ENCODE results near the gene RBMXL2. TPM values are rescaled to one million over a fixed set of nuclear protein-coding genes. Genes with fewer than 3 reads are reported as not detected.

The RBMXL2 gene
- total RNA-seq: not detected in 2 replicates

DNA sequence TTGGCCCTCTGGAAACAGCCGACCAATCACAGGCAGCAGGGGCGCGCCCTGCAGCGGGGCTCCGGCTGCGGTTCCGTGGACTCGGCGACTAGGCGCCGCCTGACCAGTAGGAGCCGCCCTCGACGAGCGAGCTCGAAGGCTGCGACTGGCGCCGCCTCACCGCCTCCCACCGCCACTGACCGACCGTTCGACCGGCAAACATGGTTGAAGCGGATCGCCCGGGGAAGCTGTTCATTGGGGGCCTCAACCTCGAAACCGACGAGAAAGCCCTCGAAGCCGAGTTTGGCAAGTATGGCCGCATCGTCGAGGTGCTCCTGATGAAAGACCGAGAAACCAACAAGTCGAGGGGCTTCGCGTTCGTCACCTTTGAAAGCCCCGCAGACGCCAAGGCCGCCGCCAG lies at the start of gene RBMXL2:
RBMXL2 (plus strand) TSS at position 78 of the 400 bp plus-strand sequence; CDS start at position 201, 123 bp downstream.
- peaks cover 5% of the 10 kb centered on the region for H3K27me3 Mint-ChIP-seq (ENCODE audit: insufficient read depth)

DNA sequence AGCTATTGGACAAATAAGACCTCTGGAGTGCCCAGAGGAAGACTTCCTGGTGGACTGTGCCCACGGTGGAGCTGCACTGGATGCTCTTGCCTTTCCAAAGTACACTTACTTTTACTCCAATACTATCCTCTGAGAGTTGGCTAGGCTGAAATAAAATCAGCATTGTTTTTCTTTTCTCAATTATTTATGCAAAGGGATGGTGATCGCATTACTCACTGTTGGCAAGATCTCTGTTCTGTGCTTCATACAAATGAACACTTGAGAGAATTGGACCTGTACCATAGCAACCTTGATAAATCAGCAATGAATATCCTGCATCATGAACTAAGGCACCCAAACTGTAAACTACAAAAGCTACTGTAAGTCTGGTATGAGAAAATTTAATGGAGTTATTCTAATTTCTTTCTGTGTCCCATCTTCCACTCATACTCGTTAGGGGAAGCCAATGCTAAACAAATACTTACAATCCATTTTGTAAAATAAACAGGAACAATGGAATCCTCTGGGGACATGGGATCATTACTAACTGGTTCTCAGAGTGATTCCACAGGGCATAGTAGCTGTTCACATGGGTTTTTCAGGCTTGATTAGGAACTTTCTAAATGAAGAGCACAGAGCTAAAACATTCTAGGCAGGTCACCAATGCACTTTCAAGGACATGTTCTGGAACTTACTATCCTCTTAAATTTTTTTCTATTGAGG lies 42.2 kb upstream of the RBMXL2 start:
- Mint-ChIP-seq H3K36me3 (ENCODE audit: low read depth) (no peaks in the 10 kb centered on the region), H3K4me3 (no peak overlapping the region), H3K27me3 (ENCODE audit: insufficient read depth) (no peaks in the 10 kb centered on the region), H3K9me3 (no peaks in the 10 kb centered on the region), H3K4me1 (ENCODE audit: low read depth) (no peaks in the 10 kb centered on the region), H3K27ac (no peak overlapping the region)
- intact Hi-C loops (cut with micrococcal nuclease): no loop called here
- DNase-seq (ENCODE audit: low spot score): no peak

More for the DNA sequence above, at the start of gene RBMXL2:
- Mint-ChIP-seq H3K9me3 (no peaks in the 10 kb centered on the region), H3K4me3 (no peak within 1 kb of the TSS), H3K4me1 (ENCODE audit: low read depth) (no peaks in the 10 kb centered on the region), H3K36me3 (ENCODE audit: low read depth) (no peaks in the 10 kb centered on the region), H3K27ac (no peak within 1 kb of the TSS)
- intact Hi-C loops (cut with micrococcal nuclease): no loop called here
- DNase-seq (ENCODE audit: low spot score): no peak

DNA sequence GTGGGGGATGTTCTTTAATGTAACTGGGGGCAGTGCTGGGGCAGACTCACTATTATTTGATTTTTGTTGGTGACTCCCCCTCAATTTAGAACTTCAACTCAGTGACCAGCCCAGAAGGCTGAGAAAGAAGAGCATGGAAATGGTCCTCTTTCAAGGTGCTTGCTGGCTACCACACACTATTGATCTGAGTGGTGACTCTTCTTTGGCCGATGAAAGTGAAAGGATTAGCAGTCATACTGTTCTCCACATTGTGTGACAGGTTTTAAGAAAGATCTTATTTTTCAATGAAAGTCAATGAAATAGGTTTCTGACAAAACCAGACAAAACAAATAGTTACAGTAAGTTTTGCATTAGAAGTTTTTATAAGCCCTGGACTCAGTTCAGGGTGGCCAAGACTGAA lies 38.6 kb upstream of the RBMXL2 start:
- H3K36me3 Mint-ChIP-seq (ENCODE audit: low read depth): no peaks in the 10 kb centered on the region
- intact Hi-C loops (cut with micrococcal nuclease): no loop called here
- H3K4me1 Mint-ChIP-seq (ENCODE audit: low read depth): no peaks in the 10 kb centered on the region
- H3K27ac Mint-ChIP-seq: no peak overlapping the region
- H3K9me3 Mint-ChIP-seq: no peaks in the 10 kb centered on the region
- no peak for DNase-seq (ENCODE audit: low spot score)
- no peaks in the 10 kb centered on the region for H3K27me3 Mint-ChIP-seq (ENCODE audit: insufficient read depth)
- H3K4me3 Mint-ChIP-seq: no peak overlapping the region

DNA sequence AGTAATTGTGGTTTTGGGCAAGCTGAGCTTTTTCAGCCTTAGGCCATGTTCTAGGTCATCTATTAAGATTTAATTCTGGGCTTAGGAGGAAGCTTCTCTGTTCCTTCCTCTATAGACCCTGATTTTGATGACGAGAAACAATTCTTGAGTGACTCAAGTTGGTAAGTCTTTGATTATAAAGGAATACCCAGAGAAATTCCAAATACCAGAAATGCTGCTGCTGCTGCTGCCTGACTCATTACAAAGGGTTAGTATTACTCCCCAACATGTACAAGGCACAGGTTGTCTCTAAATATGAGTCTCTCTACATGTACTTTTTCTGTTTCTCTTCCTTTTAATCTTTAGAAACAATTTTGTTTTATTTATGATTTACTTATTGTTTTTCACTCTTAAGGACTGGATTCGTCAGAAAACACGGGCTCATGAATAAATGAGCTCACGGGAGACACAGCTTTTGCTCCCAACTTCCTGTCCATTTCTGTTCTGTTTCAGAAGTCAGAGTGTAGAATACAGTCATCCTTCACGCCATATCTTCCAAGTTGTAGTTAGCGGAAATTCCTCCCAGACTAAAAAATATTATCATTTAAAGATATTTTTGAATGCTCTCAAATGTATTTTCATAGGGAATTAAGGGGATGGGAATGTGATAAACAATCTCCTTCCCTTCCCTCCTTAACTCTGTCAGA lies 31.8 kb upstream of the RBMXL2 start:
- Mint-ChIP-seq H3K36me3 (ENCODE audit: low read depth) (no peaks in the 10 kb centered on the region), H3K9me3 (no peaks in the 10 kb centered on the region), H3K4me3 (no peak overlapping the region), H3K4me1 (ENCODE audit: low read depth) (no peaks in the 10 kb centered on the region), H3K27me3 (ENCODE audit: insufficient read depth) (no peaks in the 10 kb centered on the region), H3K27ac (no peak overlapping the region)
- intact Hi-C loops (cut with micrococcal nuclease): no loop called here
- no peak for DNase-seq (ENCODE audit: low spot score)

DNA sequence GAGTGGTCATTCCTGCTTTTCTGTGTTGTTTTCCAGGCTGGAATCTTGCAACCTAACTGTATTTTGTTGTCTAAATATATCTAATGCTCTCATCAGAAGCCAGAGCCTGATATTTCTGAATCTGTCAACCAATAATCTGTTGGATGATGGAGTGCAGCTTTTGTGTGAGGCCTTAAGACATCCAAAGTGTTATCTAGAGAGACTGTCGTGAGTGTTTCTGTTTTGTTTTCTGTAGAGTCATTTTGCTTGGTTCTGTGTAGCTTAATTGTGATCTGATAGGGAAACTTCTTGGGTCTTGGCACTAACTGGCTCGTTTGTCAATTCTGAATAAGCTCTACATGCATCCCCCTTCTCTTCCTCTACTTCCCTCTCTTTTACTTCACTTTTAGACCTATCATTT lies 31.2 kb upstream of the RBMXL2 start:
- H3K9me3 Mint-ChIP-seq: no peaks in the 10 kb centered on the region
- no peaks in the 10 kb centered on the region for H3K4me1 Mint-ChIP-seq (ENCODE audit: low read depth)
- no peaks in the 10 kb centered on the region for H3K27me3 Mint-ChIP-seq (ENCODE audit: insufficient read depth)
- intact Hi-C loops (cut with micrococcal nuclease): no loop called here
- DNase-seq (ENCODE audit: low spot score): no peak
- H3K4me3 Mint-ChIP-seq: no peak overlapping the region
- no peaks in the 10 kb centered on the region for H3K36me3 Mint-ChIP-seq (ENCODE audit: low read depth)
- H3K27ac Mint-ChIP-seq: no peak overlapping the region

DNA sequence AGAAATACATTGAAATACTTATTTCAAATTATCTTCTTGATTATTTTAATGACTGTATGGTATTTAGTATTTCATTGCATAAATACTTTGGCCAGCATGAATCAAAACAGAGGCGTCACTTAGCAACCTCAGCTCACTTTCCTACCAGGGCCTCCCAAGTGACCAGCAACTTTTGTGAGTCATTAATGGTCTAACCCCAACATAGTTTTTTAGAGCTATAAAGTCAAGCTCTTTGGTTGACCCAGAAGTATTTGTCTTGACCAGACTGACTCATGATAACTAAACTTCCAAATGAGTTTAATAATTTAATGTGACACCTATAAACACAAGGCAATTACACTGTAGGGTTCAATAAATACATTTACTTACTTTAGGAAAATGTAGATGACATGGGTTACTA lies 27.9 kb upstream of the RBMXL2 start:
- H3K9me3 Mint-ChIP-seq: no peaks in the 10 kb centered on the region
- H3K4me3 Mint-ChIP-seq: no peak overlapping the region
- no peak overlapping the region for H3K27ac Mint-ChIP-seq
- intact Hi-C loops (cut with micrococcal nuclease): no loop called here
- no peak for DNase-seq (ENCODE audit: low spot score)
- no peaks in the 10 kb centered on the region for H3K27me3 Mint-ChIP-seq (ENCODE audit: insufficient read depth)
- H3K4me1 Mint-ChIP-seq (ENCODE audit: low read depth): no peaks in the 10 kb centered on the region
- H3K36me3 Mint-ChIP-seq (ENCODE audit: low read depth): no peaks in the 10 kb centered on the region

DNA sequence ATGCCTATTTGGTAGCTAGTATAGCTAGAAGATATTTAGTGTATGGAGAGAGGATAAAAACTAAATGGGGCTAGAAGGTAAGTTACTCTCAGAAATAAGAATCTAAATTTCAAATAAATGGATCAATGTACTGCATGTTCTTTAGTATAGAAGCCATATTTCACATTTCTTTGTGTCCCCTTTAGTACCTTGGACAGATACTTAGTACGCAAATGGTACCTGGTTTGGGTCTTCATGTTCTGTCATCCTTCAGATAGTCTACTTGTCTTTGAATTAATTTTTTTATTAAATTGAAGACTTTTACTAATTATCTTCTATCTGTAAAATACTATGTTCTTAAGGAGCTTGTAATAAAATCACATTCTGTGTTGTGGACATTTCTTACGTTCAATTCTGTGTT lies 26.3 kb upstream of the RBMXL2 start:
- H3K9me3 Mint-ChIP-seq: no peaks in the 10 kb centered on the region
- H3K4me1 Mint-ChIP-seq (ENCODE audit: low read depth): no peaks in the 10 kb centered on the region
- intact Hi-C loops (cut with micrococcal nuclease): no loop called here
- no peak overlapping the region for H3K4me3 Mint-ChIP-seq
- no peak for DNase-seq (ENCODE audit: low spot score)
- H3K27me3 Mint-ChIP-seq (ENCODE audit: insufficient read depth): peaks cover 2% of the 10 kb centered on the region
- no peaks in the 10 kb centered on the region for H3K36me3 Mint-ChIP-seq (ENCODE audit: low read depth)
- no peak overlapping the region for H3K27ac Mint-ChIP-seq

DNA sequence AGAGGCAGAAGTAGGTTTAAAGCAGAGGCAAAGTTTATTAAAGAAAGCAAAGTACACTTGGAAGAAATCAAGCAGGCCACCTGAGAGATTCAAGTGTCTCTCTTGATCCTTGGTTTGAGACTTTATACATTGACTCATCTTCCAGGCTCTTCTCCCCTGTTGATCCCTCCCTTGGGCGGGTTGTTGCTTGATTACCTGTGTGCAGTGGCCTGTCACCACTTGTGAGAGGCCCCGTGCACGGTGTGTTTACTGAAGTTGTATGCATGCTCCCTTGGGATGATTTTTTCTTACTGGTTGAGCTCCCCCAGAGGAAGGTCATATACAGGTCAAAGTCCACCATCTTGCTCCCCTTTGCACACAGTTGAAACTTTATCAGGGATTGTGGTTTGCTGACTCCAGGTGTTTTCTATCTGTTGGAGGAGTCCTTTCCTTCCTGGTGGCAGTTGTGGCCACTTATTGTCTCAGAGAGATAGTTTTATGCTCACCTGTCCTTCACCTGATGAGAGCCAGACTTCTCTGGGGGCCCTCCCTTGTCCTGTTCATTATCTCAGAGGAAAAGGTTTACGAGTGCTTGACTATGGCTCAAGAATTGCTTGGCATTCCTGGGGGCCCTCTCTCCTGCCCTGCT lies 16.3 kb upstream of the RBMXL2 start:
- no peaks in the 10 kb centered on the region for H3K36me3 Mint-ChIP-seq (ENCODE audit: low read depth)
- H3K4me1 Mint-ChIP-seq (ENCODE audit: low read depth): no peaks in the 10 kb centered on the region
- no peaks in the 10 kb centered on the region for H3K9me3 Mint-ChIP-seq
- H3K27ac Mint-ChIP-seq: no peak overlapping the region
- intact Hi-C loops (cut with micrococcal nuclease): no loop called here
- H3K4me3 Mint-ChIP-seq: no peak overlapping the region
- H3K27me3 Mint-ChIP-seq (ENCODE audit: insufficient read depth): peaks cover 2% of the 10 kb centered on the region
- DNase-seq (ENCODE audit: low spot score): no peak

DNA sequence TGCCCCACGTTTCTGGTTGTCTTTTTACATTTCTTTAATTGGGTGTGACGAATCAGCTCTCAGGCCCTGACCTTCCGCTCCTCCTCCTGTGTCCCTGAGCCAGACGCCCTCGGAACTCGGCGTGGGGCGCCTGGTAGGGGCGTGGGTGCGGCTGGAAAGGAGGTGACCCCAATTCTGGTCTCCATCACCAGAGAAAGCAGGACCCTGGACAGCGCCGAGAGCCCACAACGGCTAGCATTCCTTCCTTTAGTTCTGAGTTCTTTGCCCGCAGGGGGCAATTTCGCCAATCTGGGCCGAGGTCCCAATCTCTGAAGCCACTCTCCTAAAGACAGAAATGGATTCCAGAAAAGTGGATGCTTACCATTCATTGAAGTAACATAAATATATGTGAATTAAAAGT lies 11.7 kb upstream of the RBMXL2 start:
- no peaks in the 10 kb centered on the region for H3K9me3 Mint-ChIP-seq

DNA sequence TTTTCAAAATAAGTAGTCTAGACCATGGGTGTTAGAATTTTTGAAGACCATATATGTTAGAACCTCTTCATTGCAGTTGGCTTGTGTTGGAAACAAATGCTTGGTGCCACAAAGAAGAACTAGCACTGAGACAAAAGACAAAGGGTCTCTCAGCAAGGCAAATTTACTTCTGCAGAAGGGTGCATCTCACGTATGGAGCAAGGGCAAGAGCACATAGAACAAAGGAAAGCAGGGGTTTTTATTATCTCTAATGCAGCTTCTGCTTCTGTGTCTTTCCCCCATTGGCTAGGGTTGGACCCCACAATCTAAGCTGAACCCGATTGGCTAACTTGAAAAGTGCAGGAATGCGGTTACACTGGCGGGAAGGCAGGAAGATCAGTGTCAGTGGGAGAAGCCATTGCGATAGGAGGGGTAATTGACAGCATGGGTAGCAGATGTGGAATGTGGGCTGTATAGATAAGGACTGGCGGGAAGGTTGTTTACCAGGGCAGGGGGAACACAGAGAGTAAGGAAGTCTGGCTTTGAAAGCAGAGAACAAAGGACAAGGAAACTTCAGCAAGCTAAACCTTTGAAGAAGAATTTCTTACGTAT lies 9.2 kb upstream of the RBMXL2 start:
- Mint-ChIP-seq H3K4me1 (ENCODE audit: low read depth) (no peaks in the 10 kb centered on the region), H3K27me3 (ENCODE audit: insufficient read depth) (no peaks in the 10 kb centered on the region), H3K9me3 (no peaks in the 10 kb centered on the region), H3K4me3 (no peak overlapping the region), H3K27ac (no peak overlapping the region), H3K36me3 (ENCODE audit: low read depth) (no peaks in the 10 kb centered on the region)
- no peak for DNase-seq (ENCODE audit: low spot score)
- intact Hi-C loops (cut with micrococcal nuclease): no loop called here

More for the DNA sequence above, 11.7 kb upstream of the RBMXL2 start:
- H3K27ac Mint-ChIP-seq: no peak overlapping the region
- H3K4me3 Mint-ChIP-seq: no peak overlapping the region
- H3K36me3 Mint-ChIP-seq (ENCODE audit: low read depth): no peaks in the 10 kb centered on the region
- peaks cover 1% of the 10 kb centered on the region for H3K27me3 Mint-ChIP-seq (ENCODE audit: insufficient read depth)
- DNase-seq (ENCODE audit: low spot score): no peak
- no peaks in the 10 kb centered on the region for H3K4me1 Mint-ChIP-seq (ENCODE audit: low read depth)
- intact Hi-C loops (cut with micrococcal nuclease): no loop called here

DNA sequence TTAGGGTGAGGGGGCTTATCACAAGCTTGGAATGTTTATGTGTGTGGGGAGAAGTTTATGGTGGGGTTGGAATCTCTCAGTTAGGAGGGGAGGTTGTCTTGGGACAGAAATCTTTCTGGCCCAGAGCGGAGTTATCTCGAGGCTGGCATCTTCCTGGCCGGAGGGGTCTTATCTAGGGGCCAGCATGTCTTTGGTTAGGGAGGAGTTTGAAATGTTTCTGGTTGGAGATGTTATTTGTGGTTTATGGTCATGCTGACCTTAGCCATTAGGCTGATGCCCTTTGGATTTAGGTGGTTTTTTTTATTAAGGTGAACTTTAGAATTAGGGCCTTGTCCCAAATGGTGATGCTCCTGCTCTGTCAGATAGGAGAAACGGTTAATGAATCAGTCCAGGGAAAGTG lies 7.9 kb upstream of the RBMXL2 start:
- Mint-ChIP-seq H3K27me3 (ENCODE audit: insufficient read depth) (no peaks in the 10 kb centered on the region), H3K9me3 (no peaks in the 10 kb centered on the region), H3K4me3 (no peak overlapping the region), H3K36me3 (ENCODE audit: low read depth) (no peaks in the 10 kb centered on the region), H3K27ac (no peak overlapping the region), H3K4me1 (ENCODE audit: low read depth) (no peaks in the 10 kb centered on the region)
- intact Hi-C loops (cut with micrococcal nuclease): no loop called here
- DNase-seq (ENCODE audit: low spot score): no peak

DNA sequence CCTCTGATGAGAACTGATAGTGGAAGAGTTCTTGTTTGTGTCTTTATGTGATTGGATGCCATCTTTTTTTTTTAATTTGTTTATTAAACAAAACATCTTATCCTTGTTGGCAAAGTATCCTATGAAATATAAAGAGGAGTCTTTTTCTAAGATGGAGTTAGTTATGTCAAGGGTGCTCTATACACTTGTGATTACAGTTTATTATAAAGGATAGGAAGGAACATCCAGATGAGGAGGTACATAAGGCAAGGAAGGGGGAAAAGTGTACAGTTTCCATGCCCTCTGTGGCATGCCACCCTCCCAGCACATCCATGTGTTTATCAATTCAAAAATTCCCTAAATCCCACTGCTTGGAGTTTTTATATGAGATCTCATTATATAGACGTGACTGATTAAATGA lies 7.4 kb upstream of the RBMXL2 start:
- DNase-seq (ENCODE audit: low spot score): no peak
- no peaks in the 10 kb centered on the region for H3K36me3 Mint-ChIP-seq (ENCODE audit: low read depth)
- H3K27me3 Mint-ChIP-seq (ENCODE audit: insufficient read depth): no peaks in the 10 kb centered on the region
- H3K27ac Mint-ChIP-seq: no peak overlapping the region
- H3K4me1 Mint-ChIP-seq (ENCODE audit: low read depth): no peaks in the 10 kb centered on the region
- intact Hi-C loops (cut with micrococcal nuclease): no loop called here
- H3K9me3 Mint-ChIP-seq: no peaks in the 10 kb centered on the region
- H3K4me3 Mint-ChIP-seq: no peak overlapping the region

Measured in activated T-helper 1 cell treated with anti-CD3 and anti-CD28 coated beads, Interleukin-12 subunit alpha, Interleukin-12 subunit beta, Interleukin-2, Interleukin-4 antibody, amounts not matched to agents 30 ng/mL and 10 ng/mL and 1 ng/mL, durations not matched to agents 14 hours and 24 hours and 36 hours (primary cell).